GM19463 (cell line): ENCODE measurements around the gene ARFRP1.
A peak's percentile ranks its signal among the peaks of the same experiment; 100 is the strongest.
"Not testable (repeated sequence)": the region's sequence is repeated elsewhere in the genome, so short reads cannot be mapped to it uniquely, and the experiment has no call there.

Experiments used
- ATAC-seq: cut with Tn5 transposase; IDR thresholded peaks from one replicate; pipeline ENCODE4 v1.9.1; 2021; ENCODE audit warnings: mild to moderate bottlenecking, moderate library complexity; ENCODE audit not compliant: unreplicated experiment

ARFRP1 gene

GRCh38 chr20:63733579-63734081 lies 25.9 kb upstream of the ARFRP1 start:
- ATAC-seq = no peak

GRCh38 chr20:63733117-63733516 lies 25.3 kb upstream of the ARFRP1 start:
- no peak for ATAC-seq

GRCh38 chr20:63732118-63733095 lies 24.6 kb upstream of the ARFRP1 start:
- no peak for ATAC-seq

DNA sequence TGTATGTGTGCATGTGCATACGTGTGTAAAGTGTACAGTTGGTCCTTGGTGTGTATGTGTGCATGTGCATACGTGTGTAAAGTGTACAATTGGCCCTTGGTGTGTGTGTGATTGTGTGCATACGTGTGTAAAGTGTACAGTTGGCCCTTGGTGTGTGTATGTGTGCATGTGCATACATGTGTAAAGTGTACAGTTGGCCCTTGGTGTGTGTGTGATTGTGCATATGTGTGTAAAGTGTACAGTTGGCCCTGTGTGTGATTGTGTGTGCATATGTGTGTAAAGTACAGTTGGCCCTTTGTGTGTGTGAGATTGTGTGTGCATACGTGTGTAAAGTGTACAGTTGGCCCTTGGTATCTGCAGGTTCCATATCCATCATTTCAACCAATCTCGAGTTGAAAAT lies 23.6 kb upstream of the ARFRP1 start:
- ATAC-seq = no peak

- ATAC-seq = not testable (repeated sequence)
Observed at GRCh38 chr20:63730189-63730733, 22.5 kb upstream of the ARFRP1 start.

DNA sequence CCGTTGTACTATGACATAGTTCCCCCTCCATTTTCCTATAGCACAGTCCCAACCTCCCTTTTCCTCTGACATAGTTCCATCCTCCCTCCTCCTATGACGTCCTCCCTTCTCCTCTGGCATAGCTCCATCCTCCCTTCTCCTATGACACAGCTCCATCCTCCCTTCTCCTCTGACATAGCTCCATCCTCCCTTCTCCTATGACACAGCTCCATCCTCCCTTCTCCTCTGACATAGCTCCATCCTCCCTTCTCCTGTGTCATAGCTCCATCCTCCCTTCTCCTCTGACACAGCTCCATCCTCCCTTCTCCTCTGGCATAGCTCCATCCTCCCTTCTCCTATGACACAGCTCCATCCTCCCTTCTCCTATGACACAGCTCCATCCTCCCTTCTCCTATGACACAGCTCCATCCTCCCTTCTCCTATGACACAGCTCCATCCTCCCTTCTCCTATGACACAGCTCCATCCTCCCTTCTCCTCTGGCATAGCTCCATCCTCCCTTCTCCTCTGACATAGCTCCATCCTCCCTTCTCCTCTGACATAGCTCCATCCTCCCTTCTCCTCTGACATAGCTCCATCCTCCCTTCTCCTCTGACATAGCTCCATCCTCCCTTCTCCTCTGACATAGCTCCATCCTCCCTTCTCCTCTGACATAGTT lies 15.3 kb upstream of the ARFRP1 start:
- not testable (repeated sequence) for ATAC-seq

GRCh38 chr20:63718996-63719395 lies 11.2 kb upstream of the ARFRP1 start:
- no peak for ATAC-seq

DNA sequence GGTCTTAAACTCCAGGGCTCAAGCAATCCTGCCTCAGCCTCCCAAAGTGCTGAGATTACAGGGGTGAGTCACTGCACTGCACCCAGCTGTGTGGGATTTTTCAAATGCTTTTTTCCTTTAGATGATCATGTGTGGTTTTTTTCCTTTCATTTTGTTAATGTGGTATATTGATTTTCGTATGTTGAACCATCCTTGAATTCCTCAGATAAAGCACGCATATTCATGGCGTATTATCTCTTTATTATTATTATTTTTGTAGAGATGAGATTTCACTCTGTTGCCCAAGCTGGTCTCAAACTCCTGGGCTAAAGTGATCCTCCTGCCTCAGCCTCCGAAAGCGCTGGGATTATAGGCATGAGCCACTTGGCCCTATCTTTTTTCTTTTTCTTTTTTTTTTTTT lies 7.1 kb upstream of the ARFRP1 start:
- ATAC-seq = no peak

- ATAC-seq = no peak
Observed at GRCh38 chr20:63712191-63712590, 4.4 kb upstream of the ARFRP1 start.

GRCh38 chr20:63711085-63711645 lies 3.4 kb upstream of the ARFRP1 start:
- ATAC-seq = no peak

- ATAC-seq = no peak
Observed at GRCh38 chr20:63709149-63709527, 1.4 kb upstream of the ARFRP1 start.

DNA sequence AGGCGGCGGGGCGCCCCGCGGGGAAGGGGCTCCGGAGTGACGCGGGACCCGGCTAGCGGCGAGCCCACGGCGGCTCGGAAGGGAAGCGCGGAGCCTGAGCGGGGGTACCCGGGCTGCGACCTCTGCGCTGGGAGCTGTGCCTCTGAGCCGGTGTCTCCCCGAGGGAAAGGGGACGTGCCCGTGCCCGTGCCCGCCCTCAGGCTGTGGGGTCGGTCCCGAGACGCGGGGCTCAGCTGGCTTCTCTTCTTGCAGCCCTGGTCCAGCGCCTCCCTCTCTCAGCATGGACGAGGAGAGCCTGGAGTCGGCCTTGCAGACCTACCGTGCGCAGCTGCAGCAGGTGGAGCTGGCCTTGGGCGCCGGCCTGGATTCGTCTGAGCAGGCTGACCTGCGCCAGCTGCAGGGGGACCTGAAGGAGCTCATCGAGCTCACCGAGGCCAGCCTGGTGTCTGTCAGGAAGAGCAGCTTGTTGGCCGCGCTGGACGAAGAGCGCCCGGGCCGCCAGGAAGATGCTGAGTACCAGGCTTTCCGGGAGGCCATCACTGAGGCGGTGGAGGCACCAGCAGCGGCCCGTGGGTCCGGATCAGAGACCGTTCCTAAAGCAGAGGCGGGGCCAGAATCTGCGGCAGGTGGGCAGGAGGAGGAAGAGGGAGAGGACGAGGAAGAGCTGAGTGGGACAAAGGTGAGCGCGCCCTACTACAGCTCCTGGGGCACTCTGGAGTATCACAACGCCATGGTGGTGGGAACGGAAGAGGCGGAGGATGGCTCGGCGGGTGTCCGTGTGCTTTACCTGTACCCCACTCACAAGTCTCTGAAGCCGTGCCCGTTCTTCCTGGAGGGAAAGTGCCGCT lies 749 bp upstream of the ARFRP1 start:
- ATAC-seq = no peak

DNA sequence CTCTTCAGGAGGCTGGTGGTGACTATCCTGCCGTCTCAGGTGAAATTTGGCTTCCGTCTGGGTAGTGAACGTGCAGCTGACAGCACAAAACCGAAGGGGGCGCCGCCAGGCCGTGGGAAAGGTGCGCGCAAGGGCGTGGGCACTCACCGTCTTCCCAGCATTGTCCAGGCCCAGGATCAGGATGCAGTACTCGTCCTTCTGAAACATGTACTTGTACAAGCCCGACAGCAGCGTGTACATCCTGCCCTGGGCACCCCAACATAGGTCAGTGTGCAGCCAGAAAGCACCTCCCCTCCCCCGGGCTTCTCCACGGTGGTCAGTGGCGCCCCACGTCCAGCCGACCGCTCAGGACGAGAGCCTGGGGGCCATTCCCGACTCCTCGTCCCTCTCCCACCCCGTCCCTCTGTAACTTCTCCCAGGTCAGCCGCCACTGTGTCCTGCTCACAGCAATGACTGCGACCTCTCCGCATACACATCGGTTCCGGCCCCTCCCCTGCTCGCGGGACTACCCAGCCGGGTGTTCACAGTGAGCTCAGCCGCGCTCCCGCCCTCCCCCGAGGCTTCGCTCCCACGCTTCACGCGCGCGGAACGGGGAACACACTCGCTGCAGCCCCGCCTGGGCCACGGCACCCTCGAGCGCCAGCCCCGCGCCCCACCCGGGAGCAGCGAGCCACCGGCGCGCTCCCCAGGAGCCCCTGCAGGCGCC lies 771 bp downstream of the ARFRP1 start:
- peak; percentile 30 for ATAC-seq

DNA sequence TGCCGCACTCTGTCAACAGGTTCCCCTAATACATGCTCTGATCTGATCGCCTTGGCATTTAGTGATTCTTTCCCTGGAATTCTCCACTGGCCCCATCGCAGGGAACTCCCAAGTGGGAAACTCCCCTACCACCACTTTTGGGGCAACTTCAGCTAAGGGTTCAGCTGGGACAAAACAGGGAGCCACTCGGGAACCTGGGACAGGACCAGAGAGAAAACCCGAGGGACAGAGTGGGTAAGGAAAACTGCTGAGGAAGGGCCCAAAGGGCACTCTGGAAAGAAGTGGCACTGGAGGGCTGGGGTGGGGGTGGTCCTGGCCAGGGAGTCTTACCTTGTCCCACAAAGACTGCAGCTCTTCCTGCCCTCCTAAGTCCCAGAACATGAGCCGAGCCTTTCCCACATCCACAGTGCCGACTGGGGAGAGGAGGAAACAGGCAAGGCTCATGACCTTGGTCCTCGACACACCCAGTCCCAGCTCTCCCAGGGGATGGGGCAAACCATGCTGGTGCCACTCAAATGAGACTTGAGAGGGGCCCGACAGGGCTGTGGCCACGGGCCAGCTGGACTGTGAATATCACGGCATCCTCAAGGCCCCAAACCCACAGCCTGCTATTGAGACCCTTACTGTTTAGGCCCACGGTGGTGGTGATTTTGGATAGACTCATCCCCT lies 1.6 kb downstream of the ARFRP1 start:
- no peak for ATAC-seq

DNA sequence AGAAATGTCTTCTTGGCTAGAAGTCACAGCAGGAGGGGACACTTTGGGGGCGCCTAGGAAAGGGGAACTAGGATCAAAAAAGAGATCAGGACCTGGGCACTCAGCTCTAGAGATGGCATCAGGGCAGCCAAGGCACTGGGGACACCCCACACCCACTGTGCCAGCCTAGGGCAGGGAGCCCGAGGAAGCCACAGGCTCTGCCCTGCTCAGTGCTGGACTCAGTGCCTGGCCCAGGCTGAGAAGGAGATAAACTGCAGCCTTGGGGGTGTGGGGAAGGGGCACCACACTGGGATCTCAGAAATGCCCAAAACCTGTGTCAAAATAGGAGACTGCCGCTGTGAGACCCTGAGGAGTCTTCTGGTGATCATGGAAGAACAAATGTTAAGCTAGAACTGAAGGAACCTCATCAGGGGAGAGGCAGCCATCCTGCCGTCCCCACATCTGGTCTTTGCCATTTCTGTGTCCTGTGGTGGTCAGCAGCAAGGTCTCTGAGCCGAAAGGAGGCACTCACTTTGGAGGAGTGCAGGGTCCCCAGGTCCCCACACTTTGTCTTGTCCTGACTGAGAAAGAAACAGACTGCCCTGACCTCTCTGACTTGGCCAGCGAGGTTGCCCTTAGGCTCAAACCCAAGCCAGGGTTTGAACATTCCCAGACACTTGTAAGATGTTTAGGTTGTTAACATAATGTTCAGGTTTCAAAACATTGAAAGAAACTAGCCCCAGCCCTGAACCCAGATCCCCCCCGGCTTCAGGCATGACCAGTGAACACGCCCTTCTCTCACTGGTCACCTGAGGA lies 2.3 kb downstream of the ARFRP1 start:
- ATAC-seq = no peak

DNA sequence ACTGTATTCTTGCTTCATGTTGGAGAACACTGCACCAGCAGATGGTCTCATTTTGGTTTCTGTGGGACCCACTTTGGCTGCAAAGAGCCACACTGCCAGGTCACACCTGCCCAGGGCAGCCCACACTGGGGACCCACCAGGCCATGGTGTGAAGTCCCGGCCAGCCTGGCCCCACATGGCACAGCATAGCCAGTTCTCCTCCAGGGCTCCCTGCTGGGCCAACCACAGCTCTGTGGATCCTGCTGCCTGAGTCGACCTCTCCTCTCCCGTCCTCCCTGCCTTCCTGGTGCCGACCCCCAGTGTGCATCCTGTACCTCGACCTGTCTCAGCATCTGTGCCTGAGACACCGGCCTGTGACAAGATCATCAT lies 3.0 kb downstream of the ARFRP1 start:
- ATAC-seq = no peak

DNA sequence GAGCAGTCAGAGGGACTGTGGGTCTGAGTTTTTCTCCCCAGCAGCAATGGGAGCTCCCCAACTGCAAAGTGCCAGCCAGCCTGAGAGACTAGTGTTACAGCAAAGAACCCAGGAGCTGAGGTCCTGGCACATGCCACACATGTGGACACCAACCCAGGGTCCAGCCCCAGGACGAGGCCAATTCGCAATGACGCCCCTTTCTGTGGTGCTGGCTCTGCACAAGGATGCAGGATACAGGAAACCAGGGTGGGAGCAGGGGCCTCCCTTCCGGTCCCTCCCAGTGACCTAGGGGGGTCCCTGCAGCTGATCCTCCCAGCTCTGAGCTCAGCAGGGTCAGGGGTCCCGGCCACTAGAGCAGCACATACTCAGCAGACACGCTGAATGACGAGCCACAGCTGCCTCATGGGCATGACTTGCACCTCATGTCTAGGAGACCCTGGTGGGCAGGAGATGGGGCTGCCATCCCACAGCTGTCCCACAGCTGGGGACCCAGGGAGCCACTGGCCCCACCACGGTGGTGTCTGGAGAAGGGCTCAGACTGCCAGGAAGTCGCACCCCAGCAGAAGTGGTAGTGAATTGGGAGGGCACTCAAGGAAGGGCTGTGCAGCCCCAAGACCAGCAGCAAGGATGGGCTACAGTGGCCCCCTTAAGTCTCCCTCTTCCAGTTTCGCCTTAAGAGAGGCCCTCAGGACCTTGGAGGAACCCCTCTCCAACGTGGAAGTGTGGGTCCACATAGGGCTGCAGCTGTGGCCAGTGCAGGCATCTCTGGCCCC lies 3.6 kb downstream of the ARFRP1 start:
- ATAC-seq = no peak

GRCh38 chr20:63703471-63703975 lies 4.3 kb downstream of the ARFRP1 start:
- no peak for ATAC-seq
